ENCODE results near the gene PLB1. TPM values are rescaled to one million over a fixed set of nuclear protein-coding genes. Genes with fewer than 3 reads are reported as not detected.

The PLB1 gene
- total RNA-seq, 1 donor from 2014 or later, result 3.2 TPM

GRCh38 chr2:28668106-28668814 is 172.4 kb downstream of the PLB1 start:
- DNase-seq (ENCODE audit: low spot score), result no peak
- no peak for TF ChIP-seq CTCF (IDR thresholded peaks at IDR 0.05; ENCODE audit: unreplicated experiment)
- no peak overlapping the region for H3K4me3 Mint-ChIP-seq (ENCODE audit: unreplicated experiment)

GRCh38 chr2:28668880-28669279 is 173.0 kb downstream of the PLB1 start:
- TF ChIP-seq CTCF (IDR thresholded peaks at IDR 0.05; ENCODE audit: unreplicated experiment), result no peak
- no peaks in the 10 kb centered on the region for H3K36me3 Mint-ChIP-seq (ENCODE audit: low read depth, unreplicated experiment)
- H3K27ac Mint-ChIP-seq (ENCODE audit: unreplicated experiment), result no peak overlapping the region
- no peaks in the 10 kb centered on the region for H3K4me1 Mint-ChIP-seq (ENCODE audit: unreplicated experiment)
- H3K9me3 Mint-ChIP-seq (ENCODE audit: unreplicated experiment), result no peaks in the 10 kb centered on the region
- no peak overlapping the region for H3K4me3 Mint-ChIP-seq (ENCODE audit: unreplicated experiment)
- H3K27me3 Mint-ChIP-seq (ENCODE audit: unreplicated experiment), result peaks cover 2% of the 10 kb centered on the region
- DNase-seq (ENCODE audit: low spot score), result no peak

More at GRCh38 chr2:28668106-28668814, 172.4 kb downstream of the PLB1 start:
- no peaks in the 10 kb centered on the region for H3K4me1 Mint-ChIP-seq (ENCODE audit: unreplicated experiment)
- H3K9me3 Mint-ChIP-seq (ENCODE audit: unreplicated experiment), result no peaks in the 10 kb centered on the region
- peaks cover 2% of the 10 kb centered on the region for H3K27me3 Mint-ChIP-seq (ENCODE audit: unreplicated experiment)
- no peaks in the 10 kb centered on the region for H3K36me3 Mint-ChIP-seq (ENCODE audit: low read depth, unreplicated experiment)
- no peak overlapping the region for H3K27ac Mint-ChIP-seq (ENCODE audit: unreplicated experiment)

- DNase-seq (ENCODE audit: low spot score), result no peak
- H3K9me3 Mint-ChIP-seq (ENCODE audit: unreplicated experiment), result no peaks in the 10 kb centered on the region
- H3K4me1 Mint-ChIP-seq (ENCODE audit: unreplicated experiment), result no peaks in the 10 kb centered on the region
- H3K27me3 Mint-ChIP-seq (ENCODE audit: unreplicated experiment), result peaks cover 2% of the 10 kb centered on the region
- no peak for TF ChIP-seq CTCF (IDR thresholded peaks at IDR 0.05; ENCODE audit: unreplicated experiment)
- H3K4me3 Mint-ChIP-seq (ENCODE audit: unreplicated experiment), result no peak overlapping the region
- H3K36me3 Mint-ChIP-seq (ENCODE audit: low read depth, unreplicated experiment), result no peaks in the 10 kb centered on the region
- H3K27ac Mint-ChIP-seq (ENCODE audit: unreplicated experiment), result no peak overlapping the region
Measured at GRCh38 chr2:28670856-28671255, 175.0 kb downstream of the PLB1 start.

GRCh38 chr2:28673338-28673737 is 177.5 kb downstream of the PLB1 start:
- no peak overlapping the region for H3K27ac Mint-ChIP-seq (ENCODE audit: unreplicated experiment)
- DNase-seq (ENCODE audit: low spot score), result no peak
- no peak for TF ChIP-seq CTCF (IDR thresholded peaks at IDR 0.05; ENCODE audit: unreplicated experiment)
- H3K36me3 Mint-ChIP-seq (ENCODE audit: low read depth, unreplicated experiment), result no peaks in the 10 kb centered on the region
- H3K9me3 Mint-ChIP-seq (ENCODE audit: unreplicated experiment), result no peaks in the 10 kb centered on the region
- no peaks in the 10 kb centered on the region for H3K27me3 Mint-ChIP-seq (ENCODE audit: unreplicated experiment)
- no peak overlapping the region for H3K4me3 Mint-ChIP-seq (ENCODE audit: unreplicated experiment)
- peaks cover 2% of the 10 kb centered on the region for H3K4me1 Mint-ChIP-seq (ENCODE audit: unreplicated experiment)

GRCh38 chr2:28674062-28674712 is 178.3 kb downstream of the PLB1 start:
- Mint-ChIP-seq H3K27ac (ENCODE audit: unreplicated experiment) (no peak overlapping the region), H3K4me1 (ENCODE audit: unreplicated experiment) (peaks cover 2% of the 10 kb centered on the region), H3K36me3 (ENCODE audit: low read depth, unreplicated experiment) (no peaks in the 10 kb centered on the region), H3K27me3 (ENCODE audit: unreplicated experiment) (no peaks in the 10 kb centered on the region), H3K9me3 (ENCODE audit: unreplicated experiment) (no peaks in the 10 kb centered on the region), H3K4me3 (ENCODE audit: unreplicated experiment) (no peak overlapping the region)
- TF ChIP-seq CTCF (IDR thresholded peaks at IDR 0.05; ENCODE audit: unreplicated experiment), result no peak
- no peak for DNase-seq (ENCODE audit: low spot score)
